Activated CD4-positive, alpha-beta T cell treated with anti-CD3 and anti-CD28 coated beads for 1 hour (primary cell): ENCODE results near the gene ADCY10.
"Not testable (repeated sequence)": the region's sequence is repeated elsewhere in the genome, so short reads cannot be mapped to it uniquely, and the experiment has no call there.

Experiments used
- DNase-seq: peaks from one replicate; pipeline ENCODE4 v3.0.0-alpha.2; 2020

The ADCY10 gene

GRCh38 chr1:167882376-167882775, 31.6 kb downstream of the ADCY10 start:
- no peak for DNase-seq

GRCh38 chr1:167881786-167882185, 32.1 kb downstream of the ADCY10 start:
- DNase-seq: no peak

- DNase-seq: no peak
Observed at GRCh38 chr1:167881069-167881468, 32.9 kb downstream of the ADCY10 start.

GRCh38 chr1:167880580-167881021, 33.3 kb downstream of the ADCY10 start:
- DNase-seq: no peak

GRCh38 chr1:167879508-167879907, 34.4 kb downstream of the ADCY10 start:
- no peak for DNase-seq

- DNase-seq: no peak
Observed at GRCh38 chr1:167878372-167879160, 35.4 kb downstream of the ADCY10 start.

- no peak for DNase-seq
Observed at GRCh38 chr1:167876597-167877175, 37.2 kb downstream of the ADCY10 start.

GRCh38 chr1:167871331-167871730, 42.6 kb downstream of the ADCY10 start:
- DNase-seq: no peak

GRCh38 chr1:167869157-167870001, 44.6 kb downstream of the ADCY10 start:
- DNase-seq: not testable (repeated sequence)

- not testable (repeated sequence) for DNase-seq
Observed at GRCh38 chr1:167866739-167867414, 47.1 kb downstream of the ADCY10 start.

GRCh38 chr1:167866326-167866725, 47.6 kb downstream of the ADCY10 start:
- DNase-seq: not testable (repeated sequence)

GRCh38 chr1:167865804-167866308, 48.1 kb downstream of the ADCY10 start:
- not testable (repeated sequence) for DNase-seq

GRCh38 chr1:167865193-167865592, 48.7 kb downstream of the ADCY10 start:
- not testable (repeated sequence) for DNase-seq

GRCh38 chr1:167864392-167865032, 49.4 kb downstream of the ADCY10 start:
- no peak for DNase-seq

- DNase-seq: no peak
Observed at GRCh38 chr1:167863921-167864279, 50.0 kb downstream of the ADCY10 start.

- not testable (repeated sequence) for DNase-seq
Observed at GRCh38 chr1:167863191-167863920, 50.6 kb downstream of the ADCY10 start.

- no peak for DNase-seq
Observed at GRCh38 chr1:167862432-167863076, 51.4 kb downstream of the ADCY10 start.

GRCh38 chr1:167861664-167862381, 52.1 kb downstream of the ADCY10 start:
- DNase-seq: no peak

- no peak for DNase-seq
Observed at GRCh38 chr1:167860231-167860923, 53.6 kb downstream of the ADCY10 start.
